HEK293 (cell line): Measurements from ENCODE around the gene CLPSL1.

Experiments used
- BCL11B ChIP-seq: fragments of 450-650 bp; formaldehyde crosslinking; IDR thresholded peaks from 2 replicates; pipeline ENCODE4 v1.5.1; 2016; ENCODE audit warnings: low read depth, missing biosample characterization, missing genetic modification characterization
- YY2 ChIP-seq: fragments of 450-650 bp; formaldehyde crosslinking; IDR thresholded peaks from 2 replicates; pipeline ENCODE4 v1.5.1; 2016; ENCODE audit warnings: missing biosample characterization, missing genetic modification characterization
- ZFHX2 ChIP-seq: fragments of 450-650 bp; formaldehyde crosslinking; conservative IDR thresholded peaks from 2 replicates; pipeline ENCODE4 v1.5.1; 2016; ENCODE audit warnings: missing biosample characterization, missing genetic modification characterization
- ZNF10 ChIP-seq: fragments of 450-650 bp; formaldehyde crosslinking; IDR thresholded peaks from 2 replicates; pipeline ENCODE4 v1.5.1; 2017; ENCODE audit warnings: missing biosample characterization, missing genetic modification characterization
- ZNF174 ChIP-seq: fragments of 450-650 bp; formaldehyde crosslinking; IDR thresholded peaks from 2 replicates; pipeline ENCODE4 v1.5.0; 2017; ENCODE audit warnings: missing biosample characterization, mild to moderate bottlenecking, missing genetic modification characterization
- ZNF223 ChIP-seq: fragments of 450-650 bp; formaldehyde crosslinking; IDR thresholded peaks from 2 replicates; pipeline ENCODE4 v1.5.1; 2016; ENCODE audit warnings: missing biosample characterization, missing genetic modification characterization
- ZNF24 ChIP-seq: fragments of 450-650 bp; formaldehyde crosslinking; IDR thresholded peaks from 2 replicates; pipeline ENCODE4 v1.5.1; 2016; ENCODE audit warnings: missing biosample characterization, missing genetic modification characterization
- ZNF292 ChIP-seq: fragments of 450-650 bp; formaldehyde crosslinking; IDR thresholded peaks from 2 replicates; pipeline ENCODE4 v1.5.1; 2016; ENCODE audit warnings: low read depth, missing biosample characterization, missing genetic modification characterization, borderline replicate concordance
- ZNF529 ChIP-seq: fragments of 450-650 bp; formaldehyde crosslinking; IDR thresholded peaks from 2 replicates; pipeline ENCODE4 v1.5.1; 2017; ENCODE audit warnings: missing genetic modification characterization, missing biosample characterization; ENCODE audit not compliant: insufficient replicate concordance
- ZNF654 ChIP-seq: fragments of 450-650 bp; formaldehyde crosslinking; IDR thresholded peaks from 2 replicates; pipeline ENCODE4 v1.5.1; 2016; ENCODE audit warnings: low read depth, missing biosample characterization, missing genetic modification characterization
- ZNF785 ChIP-seq: fragments of 450-650 bp; formaldehyde crosslinking; IDR thresholded peaks from 2 replicates; pipeline ENCODE4 v1.5.1; 2016; ENCODE audit warnings: missing biosample characterization, missing genetic modification characterization
- ZSCAN23 ChIP-seq: fragments of 450-650 bp; formaldehyde crosslinking; IDR thresholded peaks from 2 replicates; pipeline ENCODE4 v1.5.1; 2016; ENCODE audit warnings: missing biosample characterization, missing genetic modification characterization
- TF ChIP-seq, protein P1 (sequence below): fragments of 450-650 bp; formaldehyde crosslinking; IDR thresholded peaks from 2 replicates; pipeline ENCODE4 v1.5.1; 2016; ENCODE audit warnings: missing biosample characterization, missing genetic modification characterization, borderline replicate concordance
- TF ChIP-seq, protein P2 (sequence below): fragments of 450-650 bp; formaldehyde crosslinking; IDR thresholded peaks from 2 replicates; pipeline ENCODE4 v1.5.1; 2016; ENCODE audit warnings: missing biosample characterization, missing genetic modification characterization
- TF ChIP-seq, protein P3 (sequence below): fragments of 450-650 bp; formaldehyde crosslinking; IDR thresholded peaks from 2 replicates; pipeline ENCODE4 v1.5.1; 2017; ENCODE audit warnings: missing biosample characterization, missing genetic modification characterization
- TF ChIP-seq, protein P4 (sequence below): fragments of 450-650 bp; formaldehyde crosslinking; IDR thresholded peaks from 2 replicates; pipeline ENCODE4 v1.5.1; 2016; ENCODE audit warnings: missing biosample characterization, missing genetic modification characterization
- TF ChIP-seq, protein P5 (sequence below): fragments of 450-650 bp; formaldehyde crosslinking; IDR thresholded peaks from 2 replicates; pipeline ENCODE4 v1.5.1; 2017; ENCODE audit warnings: missing biosample characterization, missing genetic modification characterization
- TF ChIP-seq, protein P6 (sequence below): fragments of 450-650 bp; formaldehyde crosslinking; IDR thresholded peaks from 2 replicates; pipeline ENCODE4 v1.5.1; 2016; ENCODE audit warnings: missing biosample characterization, missing genetic modification characterization
- TF ChIP-seq, protein P7 (sequence below): fragments of 450-650 bp; formaldehyde crosslinking; IDR thresholded peaks from 2 replicates; pipeline ENCODE4 v1.5.1; 2016; ENCODE audit warnings: missing biosample characterization, missing genetic modification characterization

The CLPSL1 gene

DNA sequence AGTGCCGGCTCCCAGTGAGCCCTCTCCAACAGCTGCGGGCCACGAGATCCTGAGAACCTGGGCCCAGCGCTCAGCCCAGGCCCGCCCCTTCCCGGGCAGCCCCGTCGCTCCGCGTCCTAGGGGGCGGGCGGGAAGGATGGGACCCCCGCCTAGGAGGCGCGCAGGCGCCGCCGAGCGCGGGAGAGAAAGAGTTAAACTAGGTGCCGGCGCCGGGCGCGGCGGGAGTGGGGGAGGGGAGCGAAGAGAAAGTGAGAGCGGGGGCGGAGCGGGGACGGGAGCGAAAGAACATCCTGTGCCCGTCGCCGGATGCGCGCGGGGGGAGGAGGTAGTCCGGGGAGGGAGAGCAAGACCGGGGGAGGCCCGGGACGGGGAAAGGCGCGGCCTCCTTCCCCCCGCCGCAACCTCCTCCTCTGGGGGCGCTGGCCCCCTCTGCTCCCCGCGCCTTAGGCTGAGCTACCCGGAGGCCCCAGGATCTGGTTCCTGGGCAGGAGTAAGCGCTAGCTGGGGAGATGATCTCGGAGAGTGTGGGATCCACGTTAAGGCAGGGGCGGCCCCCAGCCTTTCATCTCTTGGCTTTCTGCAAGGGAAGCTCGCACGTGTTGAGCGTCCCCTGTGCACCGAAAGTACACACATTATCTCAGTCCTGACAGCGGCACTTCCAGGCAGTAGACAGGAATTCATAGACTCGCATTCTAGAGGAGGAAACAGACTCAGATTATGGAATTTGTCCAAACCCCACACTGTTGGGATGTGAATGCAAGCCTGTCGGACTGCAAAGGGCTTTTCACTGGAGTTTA lies 48.9 kb upstream of the CLPSL1 start (continued):
- TF ChIP-seq, protein P1, sequence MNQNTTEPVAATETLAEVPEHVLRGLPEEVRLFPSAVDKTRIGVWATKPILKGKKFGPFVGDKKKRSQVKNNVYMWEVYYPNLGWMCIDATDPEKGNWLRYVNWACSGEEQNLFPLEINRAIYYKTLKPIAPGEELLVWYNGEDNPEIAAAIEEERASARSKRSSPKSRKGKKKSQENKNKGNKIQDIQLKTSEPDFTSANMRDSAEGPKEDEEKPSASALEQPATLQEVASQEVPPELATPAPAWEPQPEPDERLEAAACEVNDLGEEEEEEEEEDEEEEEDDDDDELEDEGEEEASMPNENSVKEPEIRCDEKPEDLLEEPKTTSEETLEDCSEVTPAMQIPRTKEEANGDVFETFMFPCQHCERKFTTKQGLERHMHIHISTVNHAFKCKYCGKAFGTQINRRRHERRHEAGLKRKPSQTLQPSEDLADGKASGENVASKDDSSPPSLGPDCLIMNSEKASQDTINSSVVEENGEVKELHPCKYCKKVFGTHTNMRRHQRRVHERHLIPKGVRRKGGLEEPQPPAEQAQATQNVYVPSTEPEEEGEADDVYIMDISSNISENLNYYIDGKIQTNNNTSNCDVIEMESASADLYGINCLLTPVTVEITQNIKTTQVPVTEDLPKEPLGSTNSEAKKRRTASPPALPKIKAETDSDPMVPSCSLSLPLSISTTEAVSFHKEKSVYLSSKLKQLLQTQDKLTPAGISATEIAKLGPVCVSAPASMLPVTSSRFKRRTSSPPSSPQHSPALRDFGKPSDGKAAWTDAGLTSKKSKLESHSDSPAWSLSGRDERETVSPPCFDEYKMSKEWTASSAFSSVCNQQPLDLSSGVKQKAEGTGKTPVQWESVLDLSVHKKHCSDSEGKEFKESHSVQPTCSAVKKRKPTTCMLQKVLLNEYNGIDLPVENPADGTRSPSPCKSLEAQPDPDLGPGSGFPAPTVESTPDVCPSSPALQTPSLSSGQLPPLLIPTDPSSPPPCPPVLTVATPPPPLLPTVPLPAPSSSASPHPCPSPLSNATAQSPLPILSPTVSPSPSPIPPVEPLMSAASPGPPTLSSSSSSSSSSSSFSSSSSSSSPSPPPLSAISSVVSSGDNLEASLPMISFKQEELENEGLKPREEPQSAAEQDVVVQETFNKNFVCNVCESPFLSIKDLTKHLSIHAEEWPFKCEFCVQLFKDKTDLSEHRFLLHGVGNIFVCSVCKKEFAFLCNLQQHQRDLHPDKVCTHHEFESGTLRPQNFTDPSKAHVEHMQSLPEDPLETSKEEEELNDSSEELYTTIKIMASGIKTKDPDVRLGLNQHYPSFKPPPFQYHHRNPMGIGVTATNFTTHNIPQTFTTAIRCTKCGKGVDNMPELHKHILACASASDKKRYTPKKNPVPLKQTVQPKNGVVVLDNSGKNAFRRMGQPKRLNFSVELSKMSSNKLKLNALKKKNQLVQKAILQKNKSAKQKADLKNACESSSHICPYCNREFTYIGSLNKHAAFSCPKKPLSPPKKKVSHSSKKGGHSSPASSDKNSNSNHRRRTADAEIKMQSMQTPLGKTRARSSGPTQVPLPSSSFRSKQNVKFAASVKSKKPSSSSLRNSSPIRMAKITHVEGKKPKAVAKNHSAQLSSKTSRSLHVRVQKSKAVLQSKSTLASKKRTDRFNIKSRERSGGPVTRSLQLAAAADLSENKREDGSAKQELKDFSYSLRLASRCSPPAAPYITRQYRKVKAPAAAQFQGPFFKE: peak; percentile 47; the same call in 1 of the 2 replicates
- TF ChIP-seq, protein P2, sequence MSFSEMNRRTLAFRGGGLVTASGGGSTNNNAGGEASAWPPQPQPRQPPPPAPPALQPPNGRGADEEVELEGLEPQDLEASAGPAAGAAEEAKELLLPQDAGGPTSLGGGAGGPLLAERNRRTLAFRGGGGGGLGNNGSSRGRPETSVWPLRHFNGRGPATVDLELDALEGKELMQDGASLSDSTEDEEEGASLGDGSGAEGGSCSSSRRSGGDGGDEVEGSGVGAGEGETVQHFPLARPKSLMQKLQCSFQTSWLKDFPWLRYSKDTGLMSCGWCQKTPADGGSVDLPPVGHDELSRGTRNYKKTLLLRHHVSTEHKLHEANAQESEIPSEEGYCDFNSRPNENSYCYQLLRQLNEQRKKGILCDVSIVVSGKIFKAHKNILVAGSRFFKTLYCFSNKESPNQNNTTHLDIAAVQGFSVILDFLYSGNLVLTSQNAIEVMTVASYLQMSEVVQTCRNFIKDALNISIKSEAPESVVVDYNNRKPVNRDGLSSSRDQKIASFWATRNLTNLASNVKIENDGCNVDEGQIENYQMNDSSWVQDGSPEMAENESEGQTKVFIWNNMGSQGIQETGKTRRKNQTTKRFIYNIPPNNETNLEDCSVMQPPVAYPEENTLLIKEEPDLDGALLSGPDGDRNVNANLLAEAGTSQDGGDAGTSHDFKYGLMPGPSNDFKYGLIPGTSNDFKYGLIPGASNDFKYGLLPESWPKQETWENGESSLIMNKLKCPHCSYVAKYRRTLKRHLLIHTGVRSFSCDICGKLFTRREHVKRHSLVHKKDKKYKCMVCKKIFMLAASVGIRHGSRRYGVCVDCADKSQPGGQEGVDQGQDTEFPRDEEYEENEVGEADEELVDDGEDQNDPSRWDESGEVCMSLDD (tag by site-specific recombination): peak; percentile 82
- TF ChIP-seq, protein P3, sequence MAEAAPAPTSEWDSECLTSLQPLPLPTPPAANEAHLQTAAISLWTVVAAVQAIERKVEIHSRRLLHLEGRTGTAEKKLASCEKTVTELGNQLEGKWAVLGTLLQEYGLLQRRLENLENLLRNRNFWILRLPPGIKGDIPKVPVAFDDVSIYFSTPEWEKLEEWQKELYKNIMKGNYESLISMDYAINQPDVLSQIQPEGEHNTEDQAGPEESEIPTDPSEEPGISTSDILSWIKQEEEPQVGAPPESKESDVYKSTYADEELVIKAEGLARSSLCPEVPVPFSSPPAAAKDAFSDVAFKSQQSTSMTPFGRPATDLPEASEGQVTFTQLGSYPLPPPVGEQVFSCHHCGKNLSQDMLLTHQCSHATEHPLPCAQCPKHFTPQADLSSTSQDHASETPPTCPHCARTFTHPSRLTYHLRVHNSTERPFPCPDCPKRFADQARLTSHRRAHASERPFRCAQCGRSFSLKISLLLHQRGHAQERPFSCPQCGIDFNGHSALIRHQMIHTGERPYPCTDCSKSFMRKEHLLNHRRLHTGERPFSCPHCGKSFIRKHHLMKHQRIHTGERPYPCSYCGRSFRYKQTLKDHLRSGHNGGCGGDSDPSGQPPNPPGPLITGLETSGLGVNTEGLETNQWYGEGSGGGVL (tag by site-specific recombination): peak; percentile 100
- TF ChIP-seq ZNF292 (no peak), YY2 (tag by site-specific recombination) (no peak), ZNF785 (tag by site-specific recombination) (0 out of 2 replicates have a peak, but pooled peaks have one; percentile 22), ZNF223 (tag by site-specific recombination) (no peak; the same call in 1 of the 2 replicates), ZNF24 (peak; percentile 59; the same call in 1 of the 2 replicates), ZNF10 (tag by site-specific recombination) (peak; percentile 96), BCL11B (tag by site-specific recombination) (peak; percentile 60; the same call in 1 of the 2 replicates), ZSCAN23 (tag by site-specific recombination) (no peak; the same call in 1 of the 2 replicates), ZNF174 (tag by site-specific recombination) (no peak), ZFHX2 (peak; percentile 93), ZNF529 (no peak), ZNF654 (0 out of 2 replicates have a peak, but pooled peaks have one; percentile 3)
- TF ChIP-seq, protein P4, sequence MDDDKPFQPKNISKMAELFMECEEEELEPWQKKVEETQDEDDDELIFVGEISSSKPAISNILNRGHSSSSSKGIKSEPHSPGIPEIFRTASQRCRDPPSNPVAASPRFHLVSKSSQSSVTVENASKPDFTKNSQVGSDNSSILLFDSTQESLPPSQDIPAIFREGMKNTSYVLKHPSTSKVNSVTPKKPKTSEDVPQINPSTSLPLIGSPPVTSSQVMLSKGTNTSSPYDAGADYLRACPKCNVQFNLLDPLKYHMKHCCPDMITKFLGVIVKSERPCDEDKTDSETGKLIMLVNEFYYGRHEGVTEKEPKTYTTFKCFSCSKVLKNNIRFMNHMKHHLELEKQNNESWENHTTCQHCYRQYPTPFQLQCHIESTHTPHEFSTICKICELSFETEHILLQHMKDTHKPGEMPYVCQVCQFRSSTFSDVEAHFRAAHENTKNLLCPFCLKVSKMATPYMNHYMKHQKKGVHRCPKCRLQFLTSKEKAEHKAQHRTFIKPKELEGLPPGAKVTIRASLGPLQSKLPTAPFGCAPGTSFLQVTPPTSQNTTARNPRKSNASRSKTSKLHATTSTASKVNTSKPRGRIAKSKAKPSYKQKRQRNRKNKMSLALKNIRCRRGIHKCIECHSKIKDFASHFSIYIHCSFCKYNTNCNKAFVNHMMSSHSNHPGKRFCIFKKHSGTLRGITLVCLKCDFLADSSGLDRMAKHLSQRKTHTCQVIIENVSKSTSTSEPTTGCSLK (tag by site-specific recombination): no peak
- TF ChIP-seq, protein P5, sequence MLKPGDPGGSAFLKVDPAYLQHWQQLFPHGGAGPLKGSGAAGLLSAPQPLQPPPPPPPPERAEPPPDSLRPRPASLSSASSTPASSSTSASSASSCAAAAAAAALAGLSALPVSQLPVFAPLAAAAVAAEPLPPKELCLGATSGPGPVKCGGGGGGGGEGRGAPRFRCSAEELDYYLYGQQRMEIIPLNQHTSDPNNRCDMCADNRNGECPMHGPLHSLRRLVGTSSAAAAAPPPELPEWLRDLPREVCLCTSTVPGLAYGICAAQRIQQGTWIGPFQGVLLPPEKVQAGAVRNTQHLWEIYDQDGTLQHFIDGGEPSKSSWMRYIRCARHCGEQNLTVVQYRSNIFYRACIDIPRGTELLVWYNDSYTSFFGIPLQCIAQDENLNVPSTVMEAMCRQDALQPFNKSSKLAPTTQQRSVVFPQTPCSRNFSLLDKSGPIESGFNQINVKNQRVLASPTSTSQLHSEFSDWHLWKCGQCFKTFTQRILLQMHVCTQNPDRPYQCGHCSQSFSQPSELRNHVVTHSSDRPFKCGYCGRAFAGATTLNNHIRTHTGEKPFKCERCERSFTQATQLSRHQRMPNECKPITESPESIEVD (tag by site-specific recombination): peak; percentile 32; the same call in 1 of the 2 replicates
- TF ChIP-seq, protein P6, sequence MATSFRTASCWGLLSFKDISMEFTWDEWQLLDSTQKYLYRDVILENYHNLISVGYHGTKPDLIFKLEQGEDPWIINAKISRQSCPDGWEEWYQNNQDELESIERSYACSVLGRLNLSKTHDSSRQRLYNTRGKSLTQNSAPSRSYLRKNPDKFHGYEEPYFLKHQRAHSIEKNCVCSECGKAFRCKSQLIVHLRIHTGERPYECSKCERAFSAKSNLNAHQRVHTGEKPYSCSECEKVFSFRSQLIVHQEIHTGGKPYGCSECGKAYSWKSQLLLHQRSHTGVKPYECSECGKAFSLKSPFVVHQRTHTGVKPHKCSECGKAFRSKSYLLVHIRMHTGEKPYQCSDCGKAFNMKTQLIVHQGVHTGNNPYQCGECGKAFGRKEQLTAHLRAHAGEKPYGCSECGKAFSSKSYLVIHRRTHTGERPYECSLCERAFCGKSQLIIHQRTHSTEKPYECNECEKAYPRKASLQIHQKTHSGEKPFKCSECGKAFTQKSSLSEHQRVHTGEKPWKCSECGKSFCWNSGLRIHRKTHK (tag by site-specific recombination): no peak
- TF ChIP-seq, protein P7, sequence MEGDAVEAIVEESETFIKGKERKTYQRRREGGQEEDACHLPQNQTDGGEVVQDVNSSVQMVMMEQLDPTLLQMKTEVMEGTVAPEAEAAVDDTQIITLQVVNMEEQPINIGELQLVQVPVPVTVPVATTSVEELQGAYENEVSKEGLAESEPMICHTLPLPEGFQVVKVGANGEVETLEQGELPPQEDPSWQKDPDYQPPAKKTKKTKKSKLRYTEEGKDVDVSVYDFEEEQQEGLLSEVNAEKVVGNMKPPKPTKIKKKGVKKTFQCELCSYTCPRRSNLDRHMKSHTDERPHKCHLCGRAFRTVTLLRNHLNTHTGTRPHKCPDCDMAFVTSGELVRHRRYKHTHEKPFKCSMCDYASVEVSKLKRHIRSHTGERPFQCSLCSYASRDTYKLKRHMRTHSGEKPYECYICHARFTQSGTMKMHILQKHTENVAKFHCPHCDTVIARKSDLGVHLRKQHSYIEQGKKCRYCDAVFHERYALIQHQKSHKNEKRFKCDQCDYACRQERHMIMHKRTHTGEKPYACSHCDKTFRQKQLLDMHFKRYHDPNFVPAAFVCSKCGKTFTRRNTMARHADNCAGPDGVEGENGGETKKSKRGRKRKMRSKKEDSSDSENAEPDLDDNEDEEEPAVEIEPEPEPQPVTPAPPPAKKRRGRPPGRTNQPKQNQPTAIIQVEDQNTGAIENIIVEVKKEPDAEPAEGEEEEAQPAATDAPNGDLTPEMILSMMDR (tag by site-specific recombination): peak; percentile 88
